Trophoblast cell (in vitro differentiated cells and primary cell): ENCODE results near the gene NHSL1.

Experiments used
- DNase-seq, 2 donors: peaks; one replicate each; pipeline ENCODE4 v3.0.0-alpha.2; 2016
- H2AFZ ChIP-seq: 2 replicates; pipeline ENCODE4 v1.6.1; 2013; ENCODE audit warnings: low read length, moderate library complexity, mild to moderate bottlenecking; ENCODE audit not compliant: insufficient read depth, poor library complexity
- H2AK5ac ChIP-seq: 2 replicates; pipeline ENCODE4 v1.6.1; 2013; ENCODE audit warnings: mild to moderate bottlenecking, low read length
- H2BK120ac ChIP-seq: 2 replicates; pipeline ENCODE4 v1.6.1; 2013; ENCODE audit warnings: low read length, mild to moderate bottlenecking, moderate library complexity; ENCODE audit not compliant: insufficient read depth, poor library complexity
- H2BK12ac ChIP-seq: 2 replicates; pipeline ENCODE4 v1.6.1; 2013; ENCODE audit warnings: mild to moderate bottlenecking, low read length, moderate library complexity
- H2BK5ac ChIP-seq: 2 replicates; pipeline ENCODE4 v1.6.1; 2013; ENCODE audit warnings: low read length, low read depth, moderate library complexity, mild to moderate bottlenecking; ENCODE audit not compliant: poor library complexity
- H3K14ac ChIP-seq: 2 replicates; pipeline ENCODE4 v1.6.1; 2013; ENCODE audit warnings: mild to moderate bottlenecking, low read length
- H3K18ac ChIP-seq: 2 replicates; pipeline ENCODE4 v1.6.1; 2013; ENCODE audit warnings: mild to moderate bottlenecking, low read length
- H3K23ac ChIP-seq: 2 replicates; pipeline ENCODE4 v1.6.1; 2013; ENCODE audit warnings: low read length
- H3K27ac ChIP-seq: 2 replicates; pipeline ENCODE4 v1.5.1; 2013; ENCODE audit warnings: low read depth, mild to moderate bottlenecking, inconsistent platforms, low read length, moderate library complexity
- H3K27me3 ChIP-seq: 2 replicates; pipeline ENCODE4 v1.6.1; 2013; ENCODE audit warnings: inconsistent platforms, mild to moderate bottlenecking, low read length, moderate library complexity; ENCODE audit not compliant: insufficient read depth
- H3K36me3 ChIP-seq, 2 experiments: 1 replicate in 1 of 2; 2 replicates in 1 of 2; pipeline ENCODE4 v1.6.1; 2013; ENCODE audit warnings: low read length in 2 of 2, mild to moderate bottlenecking in 2 of 2, moderate library complexity in 1 of 2; ENCODE audit not compliant: insufficient read depth in 2 of 2, control insufficient read depth in 1 of 2
- H3K4ac ChIP-seq: 2 replicates; pipeline ENCODE4 v1.6.1; 2013; ENCODE audit warnings: low read depth, mild to moderate bottlenecking, low read length, moderate library complexity
- H3K4me1 ChIP-seq, 2 experiments: 1 replicate in 1 of 2; 2 replicates in 1 of 2; pipeline ENCODE4 v1.6.1; 2013; ENCODE audit warnings: low read length in 2 of 2, mild to moderate bottlenecking in 2 of 2, moderate library complexity in 1 of 2; ENCODE audit not compliant: insufficient read depth in 2 of 2, control insufficient read depth in 1 of 2
- H3K4me2 ChIP-seq: 2 replicates; pipeline ENCODE4 v1.6.1; 2013; ENCODE audit warnings: inconsistent platforms, mild to moderate bottlenecking, low read length, moderate library complexity
- H3K4me3 ChIP-seq: 2 replicates; pipeline ENCODE4 v1.5.1; 2013; ENCODE audit warnings: mild to moderate bottlenecking, low read depth, low read length, inconsistent platforms
- H3K79me1 ChIP-seq: one replicate; pipeline ENCODE4 v1.6.1; 2013; ENCODE audit warnings: low read length
- H3K79me2 ChIP-seq: 2 replicates; pipeline ENCODE4 v1.6.1; 2013; ENCODE audit warnings: low read length, mild to moderate bottlenecking; ENCODE audit not compliant: control insufficient read depth, insufficient read depth, poor library complexity
- H3K9ac ChIP-seq: 2 replicates; pipeline ENCODE4 v1.6.1; 2013; ENCODE audit warnings: mild to moderate bottlenecking, low read length
- H3K9me3 ChIP-seq: 2 replicates; pipeline ENCODE4 v1.6.1; 2013; ENCODE audit warnings: low read depth, mild to moderate bottlenecking, control low read depth, inconsistent platforms, low read length; ENCODE audit not compliant: insufficient read depth
- H4K12ac ChIP-seq: 2 replicates; pipeline ENCODE4 v1.6.1; 2013; ENCODE audit warnings: low read depth, mild to moderate bottlenecking, low read length, moderate library complexity
- H4K8ac ChIP-seq: 2 replicates; pipeline ENCODE4 v1.6.1; 2013; ENCODE audit warnings: low read depth, mild to moderate bottlenecking, low read length, moderate library complexity
- H4K91ac ChIP-seq: one replicate; pipeline ENCODE4 v1.6.1; 2013; ENCODE audit warnings: low read depth, mild to moderate bottlenecking, low read length, moderate library complexity
- WGBS: extraction: QIAGEN DNeasy Blood & Tissue Kit; methylation state at CpG from one replicate; pipeline ENCODE4 v1.1.7; 2013; ENCODE audit warnings: missing lambda C conversion rate; ENCODE audit not compliant: insufficient read length, insufficient coverage; ENCODE audit errors: extremely low coverage; 5-methylcytosine and 5-hydroxymethylcytosine counted together

NHSL1 gene

GRCh38 chr6:138416206-138416605 lies 83.1 kb downstream of the NHSL1 start:
- H3K23ac ChIP-seq, result no peak overlapping the region
- H3K79me1 ChIP-seq, result no peaks in the 10 kb centered on the region
- peak; percentile 92 to 96 for DNase-seq
- no peak overlapping the region for H2AFZ ChIP-seq
- H4K91ac ChIP-seq, result no peak overlapping the region
- no peak overlapping the region for H2BK120ac ChIP-seq
- H3K4me2 ChIP-seq, result no peak overlapping the region
- H3K14ac ChIP-seq, result no peak overlapping the region
- H2AK5ac ChIP-seq, result no peak overlapping the region
- H3K4me3 ChIP-seq, result no peak overlapping the region
- H3K27ac ChIP-seq, result no peak overlapping the region
- H3K9ac ChIP-seq, result no peak overlapping the region
- H3K27me3 ChIP-seq, result no peaks in the 10 kb centered on the region
- no peak overlapping the region for H2BK5ac ChIP-seq
- peaks cover 25 to 41% of the 10 kb centered on the region in 2 experiments for H3K36me3 ChIP-seq
- H3K4ac ChIP-seq, result no peak overlapping the region
- H3K18ac ChIP-seq, result no peak overlapping the region
- no peak overlapping the region for H2BK12ac ChIP-seq
- WGBS, result no CpG with 5 or more reads among the region's 4 CpGs
- H3K79me2 ChIP-seq, result no peaks in the 10 kb centered on the region
- no peaks in the 10 kb centered on the region for H3K4me1 ChIP-seq
- peaks cover 4% of the 10 kb centered on the region for H3K9me3 ChIP-seq
- no peak overlapping the region for H4K8ac ChIP-seq
- H4K12ac ChIP-seq, result no peak overlapping the region

GRCh38 chr6:138415125-138415524 lies 84.2 kb downstream of the NHSL1 start:
- Histone ChIP-seq H3K23ac (no peak overlapping the region), H3K4me3 (no peak overlapping the region), H3K36me3 (peaks cover 20 to 37% of the 10 kb centered on the region in 2 experiments), H2AK5ac (no peak overlapping the region), H4K91ac (no peak overlapping the region), H4K12ac (no peak overlapping the region), H2BK12ac (no peak overlapping the region), H3K4me1 (no peaks in the 10 kb centered on the region), H3K27me3 (no peaks in the 10 kb centered on the region), H3K14ac (no peak overlapping the region), H3K27ac (no peak overlapping the region), H3K79me2 (no peaks in the 10 kb centered on the region), H2BK5ac (no peak overlapping the region), H3K79me1 (no peaks in the 10 kb centered on the region), H2BK120ac (no peak overlapping the region), H2AFZ (no peak overlapping the region), H3K4me2 (no peak overlapping the region), H3K9me3 (peaks cover 4% of the 10 kb centered on the region), H3K18ac (no peak overlapping the region), H4K8ac (no peak overlapping the region), H3K4ac (no peak overlapping the region), H3K9ac (no peak overlapping the region)
- no peak for DNase-seq
- WGBS, result no CpG with 5 or more reads among the region's 5 CpGs

- Histone ChIP-seq H3K4me1 (no peaks in the 10 kb centered on the region), H3K79me2 (no peaks in the 10 kb centered on the region), H3K36me3 (peaks cover 27 to 60% of the 10 kb centered on the region in 2 experiments), H3K4me2 (no peak overlapping the region), H3K14ac (no peak overlapping the region), H2AFZ (no peak overlapping the region), H3K9me3 (peaks cover 4% of the 10 kb centered on the region), H4K12ac (no peak overlapping the region), H2BK120ac (no peak overlapping the region), H3K27ac (no peak overlapping the region), H2BK12ac (no peak overlapping the region), H3K18ac (no peak overlapping the region), H3K23ac (no peak overlapping the region), H2BK5ac (no peak overlapping the region), H3K79me1 (no peaks in the 10 kb centered on the region), H3K4me3 (no peak overlapping the region), H3K9ac (no peak overlapping the region), H4K91ac (no peak overlapping the region), H3K4ac (no peak overlapping the region), H3K27me3 (no peaks in the 10 kb centered on the region), H4K8ac (no peak overlapping the region), H2AK5ac (no peak overlapping the region)
- peak; percentile 29 to 80 for DNase-seq
- WGBS, result no CpG with 5 or more reads among the region's 6 CpGs
Measured at GRCh38 chr6:138410972-138411880, 88.1 kb downstream of the NHSL1 start.

GRCh38 chr6:138410048-138410735 lies 89.1 kb downstream of the NHSL1 start:
- H3K23ac ChIP-seq, result no peak overlapping the region
- H4K12ac ChIP-seq, result no peak overlapping the region
- no peak overlapping the region for H3K4me2 ChIP-seq
- no peak overlapping the region for H2BK12ac ChIP-seq
- peaks cover 27 to 56% of the 10 kb centered on the region in 2 experiments for H3K36me3 ChIP-seq
- H2BK5ac ChIP-seq, result no peak overlapping the region
- WGBS, result no CpG with 5 or more reads among the region's 8 CpGs
- no peaks in the 10 kb centered on the region for H3K4me1 ChIP-seq
- peak in 1 of 2 donors; percentile 74 for DNase-seq
- H4K8ac ChIP-seq, result no peak overlapping the region
- H3K4me3 ChIP-seq, result no peak overlapping the region
- H3K14ac ChIP-seq, result no peak overlapping the region
- H3K4ac ChIP-seq, result no peak overlapping the region
- H3K9me3 ChIP-seq, result peaks cover 4% of the 10 kb centered on the region
- no peak overlapping the region for H3K9ac ChIP-seq
- no peak overlapping the region for H2BK120ac ChIP-seq
- H2AFZ ChIP-seq, result no peak overlapping the region
- H3K79me1 ChIP-seq, result no peaks in the 10 kb centered on the region
- H3K18ac ChIP-seq, result no peak overlapping the region
- H2AK5ac ChIP-seq, result no peak overlapping the region
- H4K91ac ChIP-seq, result no peak overlapping the region
- no peak overlapping the region for H3K27ac ChIP-seq
- no peaks in the 10 kb centered on the region for H3K27me3 ChIP-seq
- no peaks in the 10 kb centered on the region for H3K79me2 ChIP-seq
